GM23248 (cell line): ENCODE measurements around the gene SLC46A3. TPM values are rescaled to one million over a fixed set of nuclear protein-coding genes. Genes with fewer than 3 reads are reported as not detected.
"Not testable (repeated sequence)": the region's sequence is repeated elsewhere in the genome, so short reads cannot be mapped to it uniquely, and the experiment has no call there.

Experiments
- DNase-seq: peaks from one replicate; pipeline ENCODE4 v3.0.0-alpha.2; 2015
- H2AFZ ChIP-seq: fragments of 200-600 bp; sonication (generic); 2 replicates; pipeline ENCODE4 v1.6.1; 2016; ENCODE audit warnings: antibody characterized with exemption
- H3F3A ChIP-seq: fragments of 200-600 bp; sonication (generic); 2 replicates; pipeline ENCODE4 v1.6.1; 2016; ENCODE audit warnings: mild to moderate bottlenecking, antibody characterized with exemption, mixed run types; ENCODE audit not compliant: insufficient read depth
- H3K27ac ChIP-seq: fragments of 200-600 bp; sonication (generic); 2 replicates; pipeline ENCODE4 v1.5.1; 2016; ENCODE audit warnings: mild to moderate bottlenecking
- H3K27me3 ChIP-seq: fragments of 200-600 bp; sonication (generic); replicated peaks from 2 replicates; pipeline ENCODE4 v1.6.1; 2016; ENCODE audit warnings: mild to moderate bottlenecking; ENCODE audit not compliant: insufficient read depth
- H3K36me3 ChIP-seq: fragments of 200-600 bp; sonication (generic); 2 replicates; pipeline ENCODE4 v1.6.1; 2016; ENCODE audit warnings: low read depth, mild to moderate bottlenecking
- H3K4me1 ChIP-seq: fragments of 200-600 bp; sonication (generic); 2 replicates; pipeline ENCODE4 v1.6.1; 2016; ENCODE audit warnings: mild to moderate bottlenecking; ENCODE audit not compliant: insufficient read depth
- H3K4me2 ChIP-seq: fragments of 200-600 bp; sonication (generic); one replicate; pipeline ENCODE4 v1.6.1; 2016; ENCODE audit warnings: mild to moderate bottlenecking; ENCODE audit not compliant: unreplicated experiment
- H3K4me3 ChIP-seq: fragments of 200-600 bp; sonication (generic); 2 replicates; pipeline ENCODE4 v1.5.1; 2016; ENCODE audit warnings: mild to moderate bottlenecking
- H3K79me2 ChIP-seq: fragments of 200-600 bp; sonication (generic); 2 replicates; pipeline ENCODE4 v1.6.1; 2016; ENCODE audit warnings: mild to moderate bottlenecking; ENCODE audit not compliant: insufficient read depth
- H3K9ac ChIP-seq: fragments of 200-600 bp; sonication (generic); 2 replicates; pipeline ENCODE4 v1.6.1; 2016; ENCODE audit warnings: mild to moderate bottlenecking
- H3K9me2 ChIP-seq: fragments of 200-600 bp; sonication (generic); 2 replicates; pipeline ENCODE4 v1.6.1; 2016; ENCODE audit warnings: mixed run types, mild to moderate bottlenecking, moderate library complexity; ENCODE audit not compliant: insufficient read depth
- H3K9me3 ChIP-seq: fragments of 200-600 bp; sonication (generic); one replicate; pipeline ENCODE4 v1.6.1; 2017; ENCODE audit warnings: low read depth
- H4K20me1 ChIP-seq: fragments of 200-600 bp; sonication (generic); 2 replicates; pipeline ENCODE4 v1.6.0; 2016; ENCODE audit not compliant: insufficient read depth
- EZH2 ChIP-seq: fragments of 200-600 bp; sonication (generic); IDR thresholded peaks from 2 replicates; pipeline ENCODE4 v1.6.1; 2018; ENCODE audit warnings: antibody characterized with exemption, mild to moderate bottlenecking; ENCODE audit not compliant: insufficient read depth, poor library complexity, severe bottlenecking
- EZH2phosphoT487 ChIP-seq: fragments of 200-600 bp; sonication (generic); IDR thresholded peaks from 2 replicates; pipeline ENCODE4 v1.6.1; 2018; ENCODE audit warnings: antibody characterized with exemption, moderate library complexity, mild to moderate bottlenecking, low read depth; ENCODE audit not compliant: insufficient read depth
- WGBS, 2 experiments: methylation state at CpG; one replicate each; pipeline ENCODE4 v1.1.6; 2015 to 2017; ENCODE audit warnings: low lambda C conversion rate in 2 of 2, low coverage in 1 of 2; ENCODE audit errors: missing lambda C conversion rate in 2 of 2; 5-methylcytosine and 5-hydroxymethylcytosine counted together
- in situ Hi-C: fragments of 300-500 bp; cut with MboI; formaldehyde crosslinking; loops from 2 replicates; pipeline ENCODE4 v1.15.0; 2020
- polyA plus RNA-seq: library from polyadenylated mRNA; unstranded; fragments of >200 nt; fragmentation: Nextera tagmentation; extraction: Ambion mirVana; gene quantifications from 2 replicates; pipeline ENCODE4 v1.2.1, GENCODE V29; 2016
- total RNA-seq: library from RNA; depleted of rRNA; stranded (reverse); fragments of >200 nt; shearing (Covaris generic); gene quantifications from 2 replicates; pipeline ENCODE4 v1.2.3, GENCODE V29; 2014

SLC46A3 gene
- total and polyA plus RNA-seq, 2 experiments from 2014 or later, result 3.4 to 4.2 TPM

GRCh38 chr13:28684257-28684656, 34.5 kb downstream of the SLC46A3 start:
- TF ChIP-seq EZH2 (no peak), EZH2phosphoT487 (no peak)
- Histone ChIP-seq H3F3A (peaks cover 15% of the 10 kb centered on the region), H3K27ac (no peak overlapping the region), H3K9ac (no peak overlapping the region), H2AFZ (no peak overlapping the region), H4K20me1 (no peaks in the 10 kb centered on the region), H3K4me2 (no peak overlapping the region), H3K79me2 (no peaks in the 10 kb centered on the region), H3K9me2 (no peaks in the 10 kb centered on the region), H3K4me3 (no peak overlapping the region), H3K9me3 (no peaks in the 10 kb centered on the region), H3K4me1 (no peaks in the 10 kb centered on the region), H3K27me3 (no peaks in the 10 kb centered on the region), H3K36me3 (peaks cover 2% of the 10 kb centered on the region)
- in situ Hi-C loops, result no loop called here
- 20 to 22% methylated on average over 7 of the region's 7 CpGs for WGBS, 2 experiments
- DNase-seq, result peak; percentile 17

- WGBS, 2 experiments, result 96 to 100% methylated on average over 8 of the region's 8 CpGs
- DNase-seq, H3K4me3 ChIP-seq, H3K27ac ChIP-seq, H3K9me3 ChIP-seq, H3K4me2 ChIP-seq, in situ Hi-C loops, H3K9ac ChIP-seq, H3K9me2 ChIP-seq, H2AFZ ChIP-seq, H4K20me1 ChIP-seq, H3K79me2 ChIP-seq, H3K27me3 ChIP-seq, H3K4me1 ChIP-seq: not testable (repeated sequence)
- peaks cover 11% of the 10 kb centered on the region for H3K36me3 ChIP-seq
- peaks cover 24% of the 10 kb centered on the region for H3F3A ChIP-seq
Measured at GRCh38 chr13:28683169-28683568, 35.6 kb downstream of the SLC46A3 start.

- Histone ChIP-seq H3K4me1 (no peaks in the 10 kb centered on the region), H3K27ac (no peak overlapping the region), H3K4me3 (no peak overlapping the region), H3K27me3 (no peaks in the 10 kb centered on the region), H3K9me2 (no peaks in the 10 kb centered on the region), H4K20me1 (no peaks in the 10 kb centered on the region), H2AFZ (no peak overlapping the region), H3K9ac (no peak overlapping the region), H3K4me2 (no peak overlapping the region), H3K9me3 (no peaks in the 10 kb centered on the region), H3K79me2 (peaks cover 1% of the 10 kb centered on the region; the same call in 1 of the 2 replicates), H3K36me3 (peaks cover 32% of the 10 kb centered on the region), H3F3A (peaks cover 44% of the 10 kb centered on the region)
- DNase-seq, result no peak
- in situ Hi-C loops, result no loop called here
- TF ChIP-seq EZH2 (no peak), EZH2phosphoT487 (no peak)
- 93 to 94% methylated on average over 2 of the region's 2 CpGs for WGBS, 2 experiments
Measured at GRCh38 chr13:28680541-28680940, 38.2 kb downstream of the SLC46A3 start.

- Histone ChIP-seq H3K4me1 (no peaks in the 10 kb centered on the region), H3K27me3 (no peaks in the 10 kb centered on the region), H3K4me2 (no peak overlapping the region), H3F3A (peaks cover 44% of the 10 kb centered on the region), H3K36me3 (peaks cover 41% of the 10 kb centered on the region), H3K79me2 (peaks cover 9% of the 10 kb centered on the region; the same call in 1 of the 2 replicates), H3K27ac (no peak overlapping the region), H4K20me1 (no peaks in the 10 kb centered on the region), H3K9me3 (no peaks in the 10 kb centered on the region), H3K9ac (no peak overlapping the region), H3K9me2 (no peaks in the 10 kb centered on the region), H2AFZ (no peak overlapping the region), H3K4me3 (no peak overlapping the region)
- in situ Hi-C loops, result no loop called here
- peak; percentile 61 for DNase-seq
- WGBS, 2 experiments, result 100% methylated on average over 1 of the region's 1 CpG
- TF ChIP-seq EZH2phosphoT487 (no peak), EZH2 (no peak)
Measured at GRCh38 chr13:28679628-28680027, 39.1 kb downstream of the SLC46A3 start.

- H3K27me3 ChIP-seq, result no peaks in the 10 kb centered on the region
- no peaks in the 10 kb centered on the region for H3K4me1 ChIP-seq
- peaks cover 48% of the 10 kb centered on the region for H3K36me3 ChIP-seq
- peaks cover 49% of the 10 kb centered on the region for H3F3A ChIP-seq
- H2AFZ ChIP-seq, result no peak overlapping the region
- DNase-seq, result no peak
- no peaks in the 10 kb centered on the region for H3K9me3 ChIP-seq
- peaks cover 17% of the 10 kb centered on the region for H3K79me2 ChIP-seq
- H3K4me2 ChIP-seq, result no peak overlapping the region
- no peaks in the 10 kb centered on the region for H3K9me2 ChIP-seq
- no peak overlapping the region for H3K4me3 ChIP-seq
- TF ChIP-seq EZH2 (no peak), EZH2phosphoT487 (no peak)
- H3K9ac ChIP-seq, result no peak overlapping the region
- no peak overlapping the region for H3K27ac ChIP-seq
- 92 to 94% methylated on average over 1 of the region's 1 CpG for WGBS, 2 experiments
- in situ Hi-C loops, result no loop called here
- no peaks in the 10 kb centered on the region for H4K20me1 ChIP-seq
Measured at GRCh38 chr13:28678809-28679208, 40.0 kb downstream of the SLC46A3 start.
